Suprapubic skin (tissue), 4 donors: ENCODE results near the gene UGT1A6. TPM values are rescaled to one million over a fixed set of nuclear protein-coding genes. Genes with fewer than 3 reads are reported as not detected.

Source experiments
- DNase-seq, 2 donors: peaks; one replicate each; pipeline ENCODE4 v3.0.0-alpha.2; 2019; ENCODE audit warnings: low spot score in 2 of 2
- H3K27ac ChIP-seq: fragments of 200-600 bp; sonication (generic); one replicate; pipeline ENCODE4 v1.5.1; 2019
- H3K27me3 ChIP-seq: fragments of 200-600 bp; sonication (generic); one replicate; pipeline ENCODE4 v1.5.1; 2019
- H3K36me3 ChIP-seq: fragments of 200-600 bp; sonication (generic); one replicate; pipeline ENCODE4 v1.5.1; 2019
- H3K4me1 ChIP-seq: fragments of 200-600 bp; sonication (generic); one replicate; pipeline ENCODE4 v1.5.1; 2019
- H3K4me3 ChIP-seq: fragments of 200-600 bp; sonication (generic); one replicate; pipeline ENCODE4 v1.5.1; 2019; ENCODE audit warnings: mild to moderate bottlenecking
- H3K9me3 ChIP-seq: fragments of 200-600 bp; sonication (generic); one replicate; pipeline ENCODE4 v1.5.1; 2019
- CTCF ChIP-seq, 2 donors: fragments of 200-600 bp in 1 of 2; fragments of 450-650 bp in 1 of 2; sonication (generic) in 1 of 2; IDR thresholded peaks; one replicate each; pipeline ENCODE4 v1.5.1; 2016 to 2019; ENCODE audit warnings: antibody characterized with exemption in 2 of 2, mild to moderate bottlenecking in 1 of 2, moderate library complexity in 1 of 2
- EP300 ChIP-seq: sonication (generic); formaldehyde crosslinking; IDR thresholded peaks from one replicate; pipeline ENCODE4 v1.6.1; 2017; ENCODE audit warnings: antibody characterized with exemption
- POLR2A ChIP-seq, 2 donors: fragments of 450-650 bp; IDR thresholded peaks; one replicate each; pipeline ENCODE4 v1.6.1; 2017; ENCODE audit warnings: antibody characterized with exemption in 2 of 2, mild to moderate bottlenecking in 2 of 2, moderate library complexity in 2 of 2
- POLR2AphosphoS5 ChIP-seq, 3 donors: sonication (generic); formaldehyde crosslinking; IDR thresholded peaks; one replicate each; pipeline ENCODE4 v1.6.1; 2017; ENCODE audit warnings: antibody characterized with exemption in 3 of 3
- WGBS: methylation state at CpG from one replicate; pipeline ENCODE4 v1.1.5; 2018; 5-methylcytosine and 5-hydroxymethylcytosine counted together
- total RNA-seq, 4 donors: library from RNA; depleted of rRNA; stranded (reverse); fragments of >200 nt; gene quantifications; one replicate each; pipeline ENCODE4 v1.1.0, GENCODE V29; 2016

UGT1A6 gene
- total RNA-seq, 4 donors from 2014 or later = 7.4 to 26.3 (median 19.5) TPM

GRCh38 chr2:233799087-233799665, 106.5 kb downstream of the UGT1A6 start:
- Histone ChIP-seq H3K4me3 (no peak overlapping the region), H3K4me1 (no peaks in the 10 kb centered on the region), H3K27ac (no peak overlapping the region), H3K9me3 (no peaks in the 10 kb centered on the region), H3K36me3 (no peaks in the 10 kb centered on the region), H3K27me3 (peaks cover 2% of the 10 kb centered on the region)
- DNase-seq = peak in 1 of 2 donors; percentile 44
- WGBS = 72% methylated on average over 5 of the region's 7 CpGs
- TF ChIP-seq CTCF (IDR thresholded peaks at IDR 0.05) = no peak
- TF ChIP-seq POLR2A (IDR thresholded peaks at IDR 0.05) = no peak
- TF ChIP-seq POLR2AphosphoS5 (IDR thresholded peaks at IDR 0.05) = no peak
- no peak for TF ChIP-seq EP300

- no peaks in the 10 kb centered on the region for H3K9me3 ChIP-seq
- TF ChIP-seq POLR2AphosphoS5 (IDR thresholded peaks at IDR 0.05) (no peak), EP300 (no peak), POLR2A (IDR thresholded peaks at IDR 0.05) (no peak), CTCF (IDR thresholded peaks at IDR 0.05) (no peak)
- H3K27ac ChIP-seq = no peak overlapping the region
- no peak for DNase-seq
- H3K4me3 ChIP-seq = no peak overlapping the region
- H3K4me1 ChIP-seq = no peaks in the 10 kb centered on the region
- peaks cover 6% of the 10 kb centered on the region for H3K27me3 ChIP-seq
- no peaks in the 10 kb centered on the region for H3K36me3 ChIP-seq
- WGBS = no CpG with 5 or more reads among the region's 5 CpGs
Measured at GRCh38 chr2:233799716-233800115, 107.0 kb downstream of the UGT1A6 start.

- WGBS = 85% methylated on average over 5 of the region's 7 CpGs
- H3K4me3 ChIP-seq = no peak overlapping the region
- DNase-seq = no peak
- H3K9me3 ChIP-seq = no peaks in the 10 kb centered on the region
- no peak for TF ChIP-seq POLR2A (IDR thresholded peaks at IDR 0.05)
- no peak for TF ChIP-seq EP300
- no peak for TF ChIP-seq CTCF (IDR thresholded peaks at IDR 0.05)
- TF ChIP-seq POLR2AphosphoS5 (IDR thresholded peaks at IDR 0.05) = no peak
- no peaks in the 10 kb centered on the region for H3K4me1 ChIP-seq
- H3K27me3 ChIP-seq = peaks cover 6% of the 10 kb centered on the region
- no peak overlapping the region for H3K27ac ChIP-seq
- no peaks in the 10 kb centered on the region for H3K36me3 ChIP-seq
Measured at GRCh38 chr2:233800208-233800607, 107.5 kb downstream of the UGT1A6 start.

GRCh38 chr2:233801357-233802131, 108.9 kb downstream of the UGT1A6 start:
- Histone ChIP-seq H3K27me3 (peaks cover 6% of the 10 kb centered on the region), H3K4me3 (no peak overlapping the region), H3K4me1 (no peaks in the 10 kb centered on the region), H3K9me3 (no peaks in the 10 kb centered on the region), H3K27ac (no peak overlapping the region), H3K36me3 (no peaks in the 10 kb centered on the region)
- TF ChIP-seq EP300 (no peak), POLR2A (IDR thresholded peaks at IDR 0.05) (no peak), CTCF (IDR thresholded peaks at IDR 0.05) (no peak), POLR2AphosphoS5 (IDR thresholded peaks at IDR 0.05) (no peak)
- WGBS = 78% methylated on average over 9 of the region's 9 CpGs
- no peak for DNase-seq

- Histone ChIP-seq H3K27me3 (peaks cover 6% of the 10 kb centered on the region), H3K4me1 (no peaks in the 10 kb centered on the region), H3K36me3 (no peaks in the 10 kb centered on the region), H3K27ac (no peak overlapping the region), H3K4me3 (no peak overlapping the region), H3K9me3 (no peaks in the 10 kb centered on the region)
- peak in 1 of 2 donors; percentile 40 for DNase-seq
- 58% methylated on average over 2 of the region's 3 CpGs for WGBS
- TF ChIP-seq POLR2AphosphoS5 (IDR thresholded peaks at IDR 0.05) (no peak), CTCF (IDR thresholded peaks at IDR 0.05) (no peak), EP300 (no peak), POLR2A (IDR thresholded peaks at IDR 0.05) (no peak)
Measured at GRCh38 chr2:233802132-233802815, 109.6 kb downstream of the UGT1A6 start.
